Measurements from ENCODE around the gene FCHSD2.

Gene FCHSD2

DNA sequence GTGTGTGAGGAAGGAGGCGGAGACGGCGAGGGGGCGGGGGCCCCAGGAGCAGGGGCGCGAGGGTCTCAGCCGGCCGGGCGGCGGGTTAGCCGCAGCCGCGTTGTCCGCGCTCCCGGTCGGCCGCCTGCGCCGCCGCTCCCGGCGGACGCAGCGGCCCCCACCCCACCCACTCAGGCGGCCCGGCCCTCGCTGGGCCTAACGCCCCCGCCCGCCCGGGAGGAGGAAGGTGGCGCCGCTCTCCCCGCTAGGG is at the start of gene FCHSD2:
Gene FCHSD2 (minus strand): TSS at position 191 of the 250 bp plus-strand sequence. CDS start 441 bp downstream, outside the sequence.
- TF ChIP-seq, protein P1, sequence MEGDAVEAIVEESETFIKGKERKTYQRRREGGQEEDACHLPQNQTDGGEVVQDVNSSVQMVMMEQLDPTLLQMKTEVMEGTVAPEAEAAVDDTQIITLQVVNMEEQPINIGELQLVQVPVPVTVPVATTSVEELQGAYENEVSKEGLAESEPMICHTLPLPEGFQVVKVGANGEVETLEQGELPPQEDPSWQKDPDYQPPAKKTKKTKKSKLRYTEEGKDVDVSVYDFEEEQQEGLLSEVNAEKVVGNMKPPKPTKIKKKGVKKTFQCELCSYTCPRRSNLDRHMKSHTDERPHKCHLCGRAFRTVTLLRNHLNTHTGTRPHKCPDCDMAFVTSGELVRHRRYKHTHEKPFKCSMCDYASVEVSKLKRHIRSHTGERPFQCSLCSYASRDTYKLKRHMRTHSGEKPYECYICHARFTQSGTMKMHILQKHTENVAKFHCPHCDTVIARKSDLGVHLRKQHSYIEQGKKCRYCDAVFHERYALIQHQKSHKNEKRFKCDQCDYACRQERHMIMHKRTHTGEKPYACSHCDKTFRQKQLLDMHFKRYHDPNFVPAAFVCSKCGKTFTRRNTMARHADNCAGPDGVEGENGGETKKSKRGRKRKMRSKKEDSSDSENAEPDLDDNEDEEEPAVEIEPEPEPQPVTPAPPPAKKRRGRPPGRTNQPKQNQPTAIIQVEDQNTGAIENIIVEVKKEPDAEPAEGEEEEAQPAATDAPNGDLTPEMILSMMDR (IDR thresholded peaks at IDR 0.05; ENCODE audit: low read depth, low read length) = no peak
- no peak for DNase-seq (ENCODE audit: extremely low read depth, low read depth)

DNA sequence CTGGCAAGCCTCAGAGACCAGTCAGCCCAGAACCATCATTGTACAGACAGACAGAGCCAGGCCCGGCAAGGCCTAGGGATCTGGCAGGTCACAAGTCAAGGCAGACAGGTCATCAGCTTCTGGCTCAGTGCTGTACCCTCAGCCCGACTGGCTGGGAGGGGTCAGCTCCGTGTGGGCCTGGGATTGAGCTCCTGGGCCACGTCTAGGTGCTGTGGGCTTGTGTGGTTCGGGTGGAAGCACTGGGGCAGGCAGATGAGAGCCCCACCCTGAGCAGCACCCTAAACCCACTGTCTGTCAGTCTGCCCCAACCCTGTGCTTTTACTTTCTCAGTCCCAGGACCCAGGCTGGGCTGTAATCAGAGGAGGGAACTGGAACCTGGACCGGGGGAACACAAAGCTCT is 49.0 kb upstream of the FCHSD2 start:
- TF ChIP-seq, protein P1 (IDR thresholded peaks at IDR 0.05; ENCODE audit: low read depth, low read length) = no peak
- no peak for DNase-seq (ENCODE audit: extremely low read depth, low read depth)

DNA sequence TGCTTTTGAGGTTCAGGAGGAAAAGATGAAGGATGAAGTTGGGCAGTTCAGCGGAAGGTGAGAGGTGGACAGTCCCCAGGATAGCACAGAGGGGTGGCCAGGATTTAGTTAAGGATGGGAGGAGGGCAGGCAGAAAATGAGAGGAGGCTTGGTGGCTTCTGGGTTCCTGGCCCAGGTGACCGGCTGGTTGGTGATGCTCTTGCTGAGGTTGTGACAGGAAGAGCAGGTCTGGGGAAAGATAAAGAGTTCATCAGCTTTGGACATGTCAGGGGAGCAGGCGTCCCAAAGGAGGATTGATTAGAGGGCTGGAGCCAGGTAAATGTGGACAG is 48.4 kb upstream of the FCHSD2 start:
- no peak for DNase-seq (ENCODE audit: extremely low read depth, low read depth)
- TF ChIP-seq, protein P1 (IDR thresholded peaks at IDR 0.05; ENCODE audit: low read depth, low read length) = no peak

DNA sequence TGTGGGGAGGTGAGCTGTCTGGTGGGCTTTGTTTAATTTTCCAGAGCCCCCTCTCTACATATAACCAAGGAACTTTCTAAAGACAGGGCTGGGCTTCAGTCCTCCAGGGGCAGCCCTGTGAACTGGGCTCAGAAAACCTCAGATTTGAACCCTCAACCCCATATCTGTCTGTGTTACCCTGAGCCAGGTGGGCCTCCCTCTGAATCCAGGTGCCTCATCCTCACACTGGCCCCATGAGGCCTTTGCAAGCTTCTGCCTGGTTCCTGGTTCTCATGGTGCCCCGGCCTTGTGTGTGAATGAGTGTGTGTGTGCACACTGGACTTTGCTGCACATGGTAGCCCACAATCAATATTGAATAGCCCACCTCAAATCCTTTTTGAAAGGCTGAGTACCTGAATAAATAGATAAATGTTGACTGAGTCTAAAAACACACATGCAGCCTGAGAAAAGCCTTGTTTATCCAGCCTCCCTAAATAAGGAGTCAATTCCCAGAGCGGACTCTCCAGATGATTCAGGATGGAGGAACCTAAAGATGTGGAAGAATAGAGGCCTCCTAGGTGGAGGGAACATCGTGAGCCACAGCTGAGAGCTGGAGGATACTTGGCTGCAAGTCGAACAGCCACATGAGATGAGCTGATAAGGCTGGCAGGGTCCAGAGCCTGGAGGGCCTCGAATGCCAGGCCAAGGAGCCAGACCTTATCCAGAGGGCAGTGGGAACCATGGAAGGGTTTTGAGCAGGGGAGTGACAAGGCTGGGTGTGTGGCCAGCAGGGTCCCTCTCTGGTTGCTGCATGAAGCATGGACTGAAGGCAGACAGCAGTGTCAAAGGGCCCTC is 47.8 kb upstream of the FCHSD2 start:
- TF ChIP-seq, protein P1 (IDR thresholded peaks at IDR 0.05; ENCODE audit: low read depth, low read length) = no peak
- no peak for DNase-seq (ENCODE audit: extremely low read depth, low read depth)

DNA sequence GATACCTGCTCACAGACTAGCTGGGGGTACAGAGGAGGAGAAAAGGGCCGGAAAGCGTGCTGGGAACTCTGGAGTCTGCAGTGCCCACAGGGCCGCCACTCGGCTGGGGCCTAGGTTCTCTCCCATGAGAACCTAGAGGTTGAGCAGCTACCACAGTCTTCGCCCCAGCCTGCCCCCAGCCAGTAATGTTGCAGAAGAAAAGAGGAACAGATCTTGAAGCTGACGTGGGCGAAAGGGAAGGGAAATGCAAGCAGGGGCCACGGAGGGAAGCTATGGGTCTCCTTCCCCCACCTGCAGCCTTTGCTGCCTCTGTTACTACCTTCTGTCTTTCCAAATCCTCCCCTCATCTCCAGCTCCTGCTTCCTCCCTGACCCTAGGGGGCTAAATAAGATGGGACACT is 47.2 kb upstream of the FCHSD2 start:
- TF ChIP-seq, protein P1 (IDR thresholded peaks at IDR 0.05; ENCODE audit: low read depth, low read length) = no peak
- DNase-seq (ENCODE audit: extremely low read depth, low read depth) = no peak

DNA sequence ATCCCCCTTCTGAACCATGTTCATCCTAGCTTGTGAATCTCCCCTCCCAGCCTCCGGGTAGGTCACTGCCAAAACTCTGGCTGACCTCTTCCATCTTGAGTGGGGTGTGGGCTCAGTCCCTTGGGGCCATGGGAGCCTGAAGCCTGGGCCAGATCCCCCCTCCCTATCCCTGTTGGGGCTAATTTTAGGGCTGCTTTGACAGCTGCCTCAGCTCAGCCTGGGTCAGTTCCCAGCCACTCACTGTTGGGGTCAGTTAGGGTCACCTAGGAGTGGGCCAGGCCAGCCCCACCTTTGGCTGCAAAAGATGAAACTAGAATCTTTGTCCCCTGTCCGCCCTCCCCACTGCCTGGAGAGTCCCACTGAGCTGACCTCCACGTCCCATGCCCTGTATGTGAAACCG is 46.2 kb upstream of the FCHSD2 start:
- DNase-seq (ENCODE audit: extremely low read depth, low read depth) = no peak
- TF ChIP-seq, protein P1 (IDR thresholded peaks at IDR 0.05; ENCODE audit: low read depth, low read length) = no peak

DNA sequence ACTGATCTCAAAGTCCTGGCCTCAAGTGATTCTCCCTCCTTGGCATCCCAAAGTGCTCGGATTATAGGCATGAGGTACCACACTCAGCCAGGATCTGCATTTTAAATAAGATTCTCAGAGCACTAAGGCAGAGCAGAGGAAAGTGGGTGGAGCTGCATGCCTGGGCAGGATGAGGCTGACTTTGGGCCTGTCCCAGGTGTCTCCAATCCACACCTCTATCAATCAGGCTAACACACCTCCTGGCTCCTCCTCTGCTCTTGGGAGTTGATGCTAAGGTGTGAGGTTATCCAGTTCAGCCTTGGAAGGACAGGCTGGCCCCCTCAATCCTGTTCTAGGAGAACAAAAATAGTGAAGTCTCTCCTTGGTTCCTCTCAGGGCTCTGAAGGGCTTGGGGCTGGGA is 45.7 kb upstream of the FCHSD2 start:
- DNase-seq (ENCODE audit: extremely low read depth, low read depth) = no peak

More for the DNA sequence above, 45.7 kb upstream of the FCHSD2 start:
- TF ChIP-seq, protein P1 (IDR thresholded peaks at IDR 0.05; ENCODE audit: low read depth, low read length) = no peak

Data from AG09319 (cell line).